Measurements from ENCODE around the gene SLC43A2.
A peak's percentile ranks its signal among the peaks of the same experiment; 100 is the strongest.

SLC43A2 gene

GRCh38 chr17:1625581-1625980, 3.1 kb downstream of the SLC43A2 start:
- H3K27me3 Mint-ChIP-seq, result peaks cover 6 to 19% of the 10 kb centered on the region in 2 donors
- H3K27ac Mint-ChIP-seq, result no peak overlapping the region
- H3K9me3 Mint-ChIP-seq, result no peaks in the 10 kb centered on the region
- H3K4me3 Mint-ChIP-seq, result no peak overlapping the region
- ATAC-seq (replicated peaks) (no peak), DNase-seq (no peak)
- peaks cover 10 to 14% of the 10 kb centered on the region in 2 donors for H3K4me1 Mint-ChIP-seq (ENCODE audit: low read depth in 2 of 2)
- H3K36me3 Mint-ChIP-seq (ENCODE audit: insufficient read depth), result peaks cover 21% of the 10 kb centered on the region

- peaks cover 8 to 11% of the 10 kb centered on the region in 2 donors for H3K4me1 Mint-ChIP-seq (ENCODE audit: low read depth in 2 of 2)
- H3K4me3 Mint-ChIP-seq, result no peak overlapping the region
- peaks cover 18% of the 10 kb centered on the region for H3K36me3 Mint-ChIP-seq (ENCODE audit: insufficient read depth)
- peaks cover 6 to 19% of the 10 kb centered on the region in 2 donors for H3K27me3 Mint-ChIP-seq
- no peak for DNase-seq
- no peak overlapping the region for H3K27ac Mint-ChIP-seq
- ATAC-seq (replicated peaks), result no peak
- H3K9me3 Mint-ChIP-seq, result no peaks in the 10 kb centered on the region
Observed at GRCh38 chr17:1625053-1625452, 3.6 kb downstream of the SLC43A2 start.

GRCh38 chr17:1624650-1625049, 4.0 kb downstream of the SLC43A2 start:
- Mint-ChIP-seq H3K27ac (no peak overlapping the region), H3K4me1 (ENCODE audit: low read depth in 2 of 2) (peaks cover 7 to 10% of the 10 kb centered on the region in 2 donors), H3K27me3 (peaks cover 6 to 19% of the 10 kb centered on the region in 2 donors), H3K36me3 (ENCODE audit: insufficient read depth) (peaks cover 17% of the 10 kb centered on the region), H3K4me3 (no peak overlapping the region), H3K9me3 (no peaks in the 10 kb centered on the region)
- no peak for ATAC-seq (replicated peaks)
- no peak for DNase-seq

GRCh38 chr17:1623057-1623630, 5.5 kb downstream of the SLC43A2 start:
- no peak overlapping the region for H3K4me3 Mint-ChIP-seq
- DNase-seq (no peak), ATAC-seq (replicated peaks) (no peak)
- no peaks in the 10 kb centered on the region for H3K9me3 Mint-ChIP-seq
- peaks cover 6 to 19% of the 10 kb centered on the region in 2 donors for H3K27me3 Mint-ChIP-seq
- no peak overlapping the region for H3K27ac Mint-ChIP-seq
- peaks cover 0 to 4% of the 10 kb centered on the region in 2 donors for H3K4me1 Mint-ChIP-seq (ENCODE audit: low read depth in 2 of 2)
- peaks cover 7% of the 10 kb centered on the region for H3K36me3 Mint-ChIP-seq (ENCODE audit: insufficient read depth)

GRCh38 chr17:1621273-1621954, 7.2 kb downstream of the SLC43A2 start:
- DNase-seq, result no peak
- no peaks in the 10 kb centered on the region for H3K9me3 Mint-ChIP-seq

GRCh38 chr17:1620486-1620885, 8.1 kb downstream of the SLC43A2 start:
- H3K36me3 Mint-ChIP-seq (ENCODE audit: insufficient read depth), result peaks cover 5% of the 10 kb centered on the region
- no peaks in the 10 kb centered on the region for H3K9me3 Mint-ChIP-seq
- H3K4me1 Mint-ChIP-seq (ENCODE audit: low read depth in 2 of 2), result peaks cover 0 to 1% of the 10 kb centered on the region in 2 donors
- no peak overlapping the region for H3K4me3 Mint-ChIP-seq
- DNase-seq, result no peak
- no peak overlapping the region for H3K27ac Mint-ChIP-seq
- peaks cover 0 to under 1% of the 10 kb centered on the region in 2 donors for H3K27me3 Mint-ChIP-seq
- ATAC-seq (replicated peaks), result no peak

More at GRCh38 chr17:1621273-1621954, 7.2 kb downstream of the SLC43A2 start:
- H3K27ac Mint-ChIP-seq, result no peak overlapping the region
- no peak for ATAC-seq (replicated peaks)
- peaks cover 3 to 10% of the 10 kb centered on the region in 2 donors for H3K27me3 Mint-ChIP-seq
- peaks cover 8% of the 10 kb centered on the region for H3K36me3 Mint-ChIP-seq (ENCODE audit: insufficient read depth)
- peaks cover under 1 to 1% of the 10 kb centered on the region in 2 donors for H3K4me1 Mint-ChIP-seq (ENCODE audit: low read depth in 2 of 2)
- H3K4me3 Mint-ChIP-seq, result no peak overlapping the region

- H3K27me3 Mint-ChIP-seq, result no peaks in the 10 kb centered on the region
- H3K4me3 Mint-ChIP-seq, result no peak overlapping the region
- H3K9me3 Mint-ChIP-seq, result no peaks in the 10 kb centered on the region
- peaks cover 0 to 1% of the 10 kb centered on the region in 2 donors for H3K4me1 Mint-ChIP-seq (ENCODE audit: low read depth in 2 of 2)
- no peak for DNase-seq
- no peak for ATAC-seq (replicated peaks)
- H3K27ac Mint-ChIP-seq, result no peak overlapping the region
- H3K36me3 Mint-ChIP-seq (ENCODE audit: insufficient read depth), result peaks cover 3% of the 10 kb centered on the region
Observed at GRCh38 chr17:1617620-1618174, 10.9 kb downstream of the SLC43A2 start.

- no peak overlapping the region for H3K4me3 Mint-ChIP-seq
- DNase-seq (no peak), ATAC-seq (replicated peaks) (no peak)
- no peak overlapping the region for H3K27ac Mint-ChIP-seq
- no peaks in the 10 kb centered on the region for H3K27me3 Mint-ChIP-seq
- H3K36me3 Mint-ChIP-seq (ENCODE audit: insufficient read depth), result peaks cover 3% of the 10 kb centered on the region
- H3K4me1 Mint-ChIP-seq (ENCODE audit: low read depth in 2 of 2), result peaks cover 0 to 1% of the 10 kb centered on the region in 2 donors
- no peaks in the 10 kb centered on the region for H3K9me3 Mint-ChIP-seq
Observed at GRCh38 chr17:1616101-1616500, 12.5 kb downstream of the SLC43A2 start.

- Mint-ChIP-seq H3K4me3 (no peak overlapping the region), H3K9me3 (no peaks in the 10 kb centered on the region), H3K27ac (no peak overlapping the region), H3K27me3 (no peaks in the 10 kb centered on the region), H3K4me1 (ENCODE audit: low read depth in 2 of 2) (peaks cover under 1% of the 10 kb centered on the region in 2 donors), H3K36me3 (ENCODE audit: insufficient read depth) (peaks cover 6% of the 10 kb centered on the region)
- DNase-seq (no peak), ATAC-seq (replicated peaks) (no peak)
Observed at GRCh38 chr17:1612400-1612799, 16.2 kb downstream of the SLC43A2 start.

- DNase-seq, result no peak
- no peak for ATAC-seq (replicated peaks)
- Mint-ChIP-seq H3K9me3 (no peaks in the 10 kb centered on the region), H3K4me1 (ENCODE audit: low read depth in 2 of 2) (peaks cover 3 to 5% of the 10 kb centered on the region in 2 donors), H3K27ac (no peak overlapping the region), H3K36me3 (ENCODE audit: insufficient read depth) (peaks cover 6% of the 10 kb centered on the region), H3K4me3 (no peak overlapping the region), H3K27me3 (no peaks in the 10 kb centered on the region)
Observed at GRCh38 chr17:1611715-1612114, 16.9 kb downstream of the SLC43A2 start.

GRCh38 chr17:1608676-1609075, 20.0 kb downstream of the SLC43A2 start:
- H3K36me3 Mint-ChIP-seq (ENCODE audit: insufficient read depth), result peaks cover 6% of the 10 kb centered on the region
- H3K27ac Mint-ChIP-seq, result peak overlapping the region in 1 of 2 donors; percentile 66
- no peaks in the 10 kb centered on the region for H3K9me3 Mint-ChIP-seq
- peaks cover 3 to 5% of the 10 kb centered on the region in 2 donors for H3K4me1 Mint-ChIP-seq (ENCODE audit: low read depth in 2 of 2)
- no peak for ATAC-seq (replicated peaks)
- H3K4me3 Mint-ChIP-seq, result no peak overlapping the region
- no peaks in the 10 kb centered on the region for H3K27me3 Mint-ChIP-seq
- no peak for DNase-seq

GRCh38 chr17:1607971-1608320, 20.7 kb downstream of the SLC43A2 start:
- H3K36me3 Mint-ChIP-seq (ENCODE audit: insufficient read depth), result peaks cover 6% of the 10 kb centered on the region
- no peak overlapping the region for H3K27ac Mint-ChIP-seq
- ATAC-seq (replicated peaks) (peak; percentile 16), DNase-seq (no peak)
- H3K27me3 Mint-ChIP-seq, result no peaks in the 10 kb centered on the region
- H3K4me1 Mint-ChIP-seq (ENCODE audit: low read depth in 2 of 2), result peaks cover 3 to 5% of the 10 kb centered on the region in 2 donors
- no peak overlapping the region for H3K4me3 Mint-ChIP-seq
- H3K9me3 Mint-ChIP-seq, result no peaks in the 10 kb centered on the region

- H3K36me3 Mint-ChIP-seq (ENCODE audit: insufficient read depth), result peaks cover 6% of the 10 kb centered on the region
- no peaks in the 10 kb centered on the region for H3K9me3 Mint-ChIP-seq
- DNase-seq (no peak), ATAC-seq (replicated peaks) (no peak)
- peaks cover 3 to 5% of the 10 kb centered on the region in 2 donors for H3K4me1 Mint-ChIP-seq (ENCODE audit: low read depth in 2 of 2)
- no peaks in the 10 kb centered on the region for H3K27me3 Mint-ChIP-seq
- H3K27ac Mint-ChIP-seq, result no peak overlapping the region
- peak overlapping the region in 1 of 2 donors; percentile 46 for H3K4me3 Mint-ChIP-seq
Observed at GRCh38 chr17:1606352-1606985, 22.2 kb downstream of the SLC43A2 start.
